ENCODE measurements around the gene ZFAND4.

DNA sequence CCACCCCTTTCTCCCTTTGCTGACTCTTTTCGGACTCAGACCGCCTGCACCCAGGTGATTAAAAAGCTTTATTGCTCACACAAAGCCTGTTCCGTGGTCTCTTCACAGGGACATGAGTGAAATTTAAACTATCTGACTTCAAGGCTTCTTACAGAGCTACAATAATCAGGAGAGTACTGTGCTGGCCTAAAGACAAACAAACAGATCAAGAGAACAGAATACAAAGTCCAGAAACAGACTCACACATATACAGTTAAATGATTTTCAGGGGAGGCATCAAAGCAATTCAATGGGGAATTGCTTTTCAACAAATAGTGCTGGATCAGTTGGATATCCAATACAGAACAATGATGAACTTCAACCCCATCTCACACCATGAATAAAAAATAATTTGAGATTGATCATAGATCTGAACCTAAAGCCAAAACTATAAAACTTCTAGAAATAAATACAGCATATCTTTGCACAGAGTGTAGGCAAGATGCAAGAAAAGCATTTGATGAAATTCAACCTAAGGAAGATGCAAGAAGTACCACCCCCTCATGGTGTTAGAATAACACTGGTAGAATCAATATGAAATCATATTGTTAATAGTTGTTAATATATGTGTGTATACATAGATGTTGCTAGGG is 96.5 kb downstream of the ZFAND4 start:
- TF ChIP-seq POLR2A (IDR thresholded peaks at IDR 0.05): no peak
- TF ChIP-seq, protein P1, sequence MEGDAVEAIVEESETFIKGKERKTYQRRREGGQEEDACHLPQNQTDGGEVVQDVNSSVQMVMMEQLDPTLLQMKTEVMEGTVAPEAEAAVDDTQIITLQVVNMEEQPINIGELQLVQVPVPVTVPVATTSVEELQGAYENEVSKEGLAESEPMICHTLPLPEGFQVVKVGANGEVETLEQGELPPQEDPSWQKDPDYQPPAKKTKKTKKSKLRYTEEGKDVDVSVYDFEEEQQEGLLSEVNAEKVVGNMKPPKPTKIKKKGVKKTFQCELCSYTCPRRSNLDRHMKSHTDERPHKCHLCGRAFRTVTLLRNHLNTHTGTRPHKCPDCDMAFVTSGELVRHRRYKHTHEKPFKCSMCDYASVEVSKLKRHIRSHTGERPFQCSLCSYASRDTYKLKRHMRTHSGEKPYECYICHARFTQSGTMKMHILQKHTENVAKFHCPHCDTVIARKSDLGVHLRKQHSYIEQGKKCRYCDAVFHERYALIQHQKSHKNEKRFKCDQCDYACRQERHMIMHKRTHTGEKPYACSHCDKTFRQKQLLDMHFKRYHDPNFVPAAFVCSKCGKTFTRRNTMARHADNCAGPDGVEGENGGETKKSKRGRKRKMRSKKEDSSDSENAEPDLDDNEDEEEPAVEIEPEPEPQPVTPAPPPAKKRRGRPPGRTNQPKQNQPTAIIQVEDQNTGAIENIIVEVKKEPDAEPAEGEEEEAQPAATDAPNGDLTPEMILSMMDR (IDR thresholded peaks at IDR 0.05): no peak
